ENCODE results near the gene RHOXF2B. TPM values are rescaled to one million over a fixed set of nuclear protein-coding genes. Genes with fewer than 3 reads are reported as not detected.

The RHOXF2B gene
- total and polyA plus RNA-seq, 2 of the 4 experiments (the other 2 are of a cell fraction) = not detected

DNA sequence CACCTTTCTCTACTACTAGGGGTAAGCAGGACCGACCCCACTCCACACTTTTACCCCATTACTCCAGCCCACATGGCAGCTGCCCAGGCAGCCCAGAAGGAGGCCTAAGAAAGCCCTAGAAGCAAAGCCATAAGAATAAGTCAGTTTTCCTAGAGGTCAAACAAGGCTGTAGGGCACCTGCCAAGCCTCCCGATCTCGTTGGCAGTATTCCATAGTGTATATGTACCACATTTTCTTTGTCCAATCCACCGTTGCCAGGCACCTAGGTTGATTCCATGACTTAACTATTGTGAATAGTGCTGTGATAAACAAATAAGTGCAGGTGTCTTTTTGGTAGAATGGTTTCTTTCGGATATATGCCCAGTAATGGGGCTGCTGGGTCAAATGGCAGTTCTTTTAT, 54.2 kb downstream of the RHOXF2B start:
- no peak for ATAC-seq (ENCODE audit: low read depth)
- Histone ChIP-seq H3K9me1 (ENCODE audit: insufficient read depth, low read length) (no peaks in the 10 kb centered on the region), H3K9me3 (ENCODE audit: control insufficient read depth, insufficient read depth, low read length) (no peaks in the 10 kb centered on the region), H4K91ac (ENCODE audit: insufficient read depth, low read depth, low read length) (no peak overlapping the region), H3K79me1 (ENCODE audit: low read depth in 1 of 2, low read length in 2 of 2) (no peaks in the 10 kb centered on the region), H4K5ac (ENCODE audit: low read depth, low read length) (no peak overlapping the region), H3K23ac (ENCODE audit: low read depth, low read length) (no peak overlapping the region), H3K27me3 (ENCODE audit: control insufficient read depth, insufficient read depth, low read length) (no peaks in the 10 kb centered on the region), H3K4ac (ENCODE audit: low read depth, low read length) (no peak overlapping the region), H2AK9ac (replicated peaks; ENCODE audit: low read depth, low read length, poor library complexity) (no peak overlapping the region), H3K4me1 (ENCODE audit: control insufficient read depth, insufficient read depth, low read length) (no peaks in the 10 kb centered on the region), H3K36me3 (ENCODE audit: control insufficient read depth, insufficient read depth, low read length) (no peaks in the 10 kb centered on the region), H3K9ac (ENCODE audit: low read depth, low read length) (no peak overlapping the region), H4K8ac (ENCODE audit: low read depth in 2 of 2, low read length in 2 of 2) (no peak overlapping the region), H3K27ac (ENCODE audit: insufficient read depth, low read length) (no peak overlapping the region), H4K20me1 (ENCODE audit: insufficient read depth, low read length) (no peaks in the 10 kb centered on the region), H3K14ac (replicated peaks; ENCODE audit: low read depth, low read length) (no peak overlapping the region), H3K4me2 (ENCODE audit: low read depth, low read length) (no peak overlapping the region), H2BK20ac (ENCODE audit: low read depth, low read length) (no peak overlapping the region), H2BK5ac (ENCODE audit: low read depth, low read length, poor library complexity, severe bottlenecking) (no peak overlapping the region), H2AFZ (replicated peaks; ENCODE audit: low read length, poor library complexity) (no peak overlapping the region), H2BK120ac (ENCODE audit: low read depth, low read length) (no peak overlapping the region), H2AK5ac (ENCODE audit: low read depth, low read length) (no peak overlapping the region), H3K4me3 (ENCODE audit: insufficient read depth, low read depth, low read length) (no peak overlapping the region), H3K56ac (ENCODE audit: extremely low read depth, insufficient read depth, low read length) (no peak overlapping the region), H3K18ac (ENCODE audit: low read depth, low read length) (no peak overlapping the region), H2BK15ac (ENCODE audit: low read depth, low read length) (no peak overlapping the region)
- TF ChIP-seq RCOR1 (IDR thresholded peaks at IDR 0.05; ENCODE audit: insufficient replicate concordance, low read length) = no peak
- no peak for TF ChIP-seq RFX5 (IDR thresholded peaks at IDR 0.05; ENCODE audit: low read depth, low read length)
- TF ChIP-seq FOS (IDR thresholded peaks at IDR 0.05; ENCODE audit: low read depth, low read length) = no peak
- no peak for TF ChIP-seq SMC3 (IDR thresholded peaks at IDR 0.05; ENCODE audit: low read depth, low read length)
- no peak for TF ChIP-seq BHLHE40 (IDR thresholded peaks at IDR 0.05; ENCODE audit: low read depth, low read length)
- TF ChIP-seq, protein P1, sequence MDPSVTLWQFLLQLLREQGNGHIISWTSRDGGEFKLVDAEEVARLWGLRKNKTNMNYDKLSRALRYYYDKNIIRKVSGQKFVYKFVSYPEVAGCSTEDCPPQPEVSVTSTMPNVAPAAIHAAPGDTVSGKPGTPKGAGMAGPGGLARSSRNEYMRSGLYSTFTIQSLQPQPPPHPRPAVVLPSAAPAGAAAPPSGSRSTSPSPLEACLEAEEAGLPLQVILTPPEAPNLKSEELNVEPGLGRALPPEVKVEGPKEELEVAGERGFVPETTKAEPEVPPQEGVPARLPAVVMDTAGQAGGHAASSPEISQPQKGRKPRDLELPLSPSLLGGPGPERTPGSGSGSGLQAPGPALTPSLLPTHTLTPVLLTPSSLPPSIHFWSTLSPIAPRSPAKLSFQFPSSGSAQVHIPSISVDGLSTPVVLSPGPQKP (IDR thresholded peaks at IDR 0.05; ENCODE audit: borderline replicate concordance, low read depth, low read length) = no peak
- TF ChIP-seq MAZ (IDR thresholded peaks at IDR 0.05; ENCODE audit: borderline replicate concordance, low read depth, low read length) = no peak
- TF ChIP-seq, protein P2, sequence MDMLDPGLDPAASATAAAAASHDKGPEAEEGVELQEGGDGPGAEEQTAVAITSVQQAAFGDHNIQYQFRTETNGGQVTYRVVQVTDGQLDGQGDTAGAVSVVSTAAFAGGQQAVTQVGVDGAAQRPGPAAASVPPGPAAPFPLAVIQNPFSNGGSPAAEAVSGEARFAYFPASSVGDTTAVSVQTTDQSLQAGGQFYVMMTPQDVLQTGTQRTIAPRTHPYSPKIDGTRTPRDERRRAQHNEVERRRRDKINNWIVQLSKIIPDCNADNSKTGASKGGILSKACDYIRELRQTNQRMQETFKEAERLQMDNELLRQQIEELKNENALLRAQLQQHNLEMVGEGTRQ (IDR thresholded peaks at IDR 0.05; ENCODE audit: low read depth, low read length) = no peak
- no peak for TF ChIP-seq POLR2A (IDR thresholded peaks at IDR 0.05; ENCODE audit: low read depth, low read length)
- TF ChIP-seq NFE2L2 (IDR thresholded peaks at IDR 0.05; ENCODE audit: low read depth, low read length) = no peak
- no peak for TF ChIP-seq RAD21 (IDR thresholded peaks at IDR 0.05; ENCODE audit: low read length)
- TF ChIP-seq, protein P3, sequence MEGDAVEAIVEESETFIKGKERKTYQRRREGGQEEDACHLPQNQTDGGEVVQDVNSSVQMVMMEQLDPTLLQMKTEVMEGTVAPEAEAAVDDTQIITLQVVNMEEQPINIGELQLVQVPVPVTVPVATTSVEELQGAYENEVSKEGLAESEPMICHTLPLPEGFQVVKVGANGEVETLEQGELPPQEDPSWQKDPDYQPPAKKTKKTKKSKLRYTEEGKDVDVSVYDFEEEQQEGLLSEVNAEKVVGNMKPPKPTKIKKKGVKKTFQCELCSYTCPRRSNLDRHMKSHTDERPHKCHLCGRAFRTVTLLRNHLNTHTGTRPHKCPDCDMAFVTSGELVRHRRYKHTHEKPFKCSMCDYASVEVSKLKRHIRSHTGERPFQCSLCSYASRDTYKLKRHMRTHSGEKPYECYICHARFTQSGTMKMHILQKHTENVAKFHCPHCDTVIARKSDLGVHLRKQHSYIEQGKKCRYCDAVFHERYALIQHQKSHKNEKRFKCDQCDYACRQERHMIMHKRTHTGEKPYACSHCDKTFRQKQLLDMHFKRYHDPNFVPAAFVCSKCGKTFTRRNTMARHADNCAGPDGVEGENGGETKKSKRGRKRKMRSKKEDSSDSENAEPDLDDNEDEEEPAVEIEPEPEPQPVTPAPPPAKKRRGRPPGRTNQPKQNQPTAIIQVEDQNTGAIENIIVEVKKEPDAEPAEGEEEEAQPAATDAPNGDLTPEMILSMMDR (conservative IDR thresholded peaks at IDR 0.05; ENCODE audit: low read depth, low read length) = no peak
- no peak for TF ChIP-seq MXI1 (IDR thresholded peaks at IDR 0.05; ENCODE audit: borderline replicate concordance, low read depth, low read length)
- TF ChIP-seq CEBPB (IDR thresholded peaks at IDR 0.05; ENCODE audit: low read depth, low read length) = no peak
- TF ChIP-seq CHD1 (IDR thresholded peaks at IDR 0.05; ENCODE audit: low read depth, low read length) = no peak
- TF ChIP-seq MAFK (IDR thresholded peaks at IDR 0.05; ENCODE audit: low read depth, low read length) = no peak
- no CpG with 5 or more reads among the region's 5 CpGs for WGBS, 2 experiments (ENCODE audit: extremely low coverage in 2 of 2, insufficient read length in 1 of 2)
- no peak for DNase-seq
- POLR2A ChIA-PET (ENCODE audit: unreplicated experiment) = no interaction called here
- dilution Hi-C loops (cut with HindIII; ENCODE audit: low sequenced_read_pairs, unreplicated experiment) = no loop called here
- CTCF ChIA-PET = no interaction called here
- intact Hi-C loops (cut with micrococcal nuclease) = no loop called here
- no TSS peak for BruUV-seq (replicated peaks)
- in situ Hi-C loops (cut with MboI; ENCODE audit: low sequenced_read_pairs) = no loop called here

Data from IMR-90 (cell line).